Hematopoietic multipotent progenitor cell treated with erythropoietin and hydrocortisone succinate and interleukin-3 and kit ligand, for 17 days (in vitro differentiated cells): Measurements from ENCODE around the gene TFDP2.
"Not testable (repeated sequence)": the region's sequence is repeated elsewhere in the genome, so short reads cannot be mapped to it uniquely, and the experiment has no call there.

Experiments used
- DNase-seq: peaks from one replicate; pipeline ENCODE4 v3.0.0-alpha.2; 2015; ENCODE audit warnings: low spot score

TFDP2 gene

DNA sequence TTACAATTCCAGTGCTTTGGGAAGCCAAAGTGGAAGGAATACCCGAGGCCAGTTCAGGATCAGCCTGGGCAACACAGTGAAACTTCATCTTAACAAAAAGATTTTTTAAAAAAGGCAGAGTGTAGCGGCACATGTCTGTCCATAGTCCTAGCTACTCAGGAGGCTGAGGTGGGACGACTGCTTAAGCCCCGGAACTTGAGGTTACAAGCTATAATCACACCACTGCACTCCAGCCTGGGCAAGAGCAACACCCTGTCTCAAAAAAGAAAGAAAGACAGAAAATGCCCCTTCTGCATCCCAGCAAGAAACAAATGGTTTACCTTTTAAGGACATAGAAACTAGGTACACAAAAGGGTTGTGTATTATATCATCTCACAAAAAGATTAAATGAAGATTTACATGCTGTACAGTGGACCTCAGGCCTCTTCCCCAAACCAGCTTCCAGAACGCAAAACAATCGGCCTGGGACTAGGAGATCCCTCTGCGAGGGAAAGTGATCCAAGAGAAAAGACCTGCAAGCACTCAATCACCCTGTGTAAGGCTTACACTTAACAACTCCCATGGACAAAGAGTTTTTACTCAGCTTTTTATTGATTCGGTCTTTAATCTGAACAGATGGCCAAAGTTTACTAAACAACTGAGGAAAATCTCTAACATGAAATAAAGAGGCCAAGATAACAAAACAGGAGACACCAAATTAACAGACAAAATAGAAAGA lies 21.2 kb downstream of the TFDP2 start:
- no peak for DNase-seq

DNA sequence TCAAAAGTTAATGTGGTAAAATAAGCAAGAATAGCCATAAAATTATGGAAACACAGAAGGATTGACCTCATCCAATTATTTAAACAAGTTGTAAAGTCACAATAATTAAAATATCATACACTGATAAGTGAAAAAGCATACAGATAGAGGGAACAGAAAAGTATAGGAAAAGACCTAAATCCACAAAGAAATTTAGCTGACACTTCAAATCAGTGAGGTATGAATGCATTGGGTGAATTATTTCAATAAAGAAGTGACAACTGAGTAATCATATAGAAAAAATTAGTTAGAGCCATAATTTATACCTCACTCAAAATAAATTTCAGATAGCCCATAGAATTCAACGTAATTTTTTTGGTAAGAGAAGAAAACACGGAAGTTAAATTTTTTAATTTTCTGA lies 25.1 kb downstream of the TFDP2 start:
- no peak for DNase-seq

DNA sequence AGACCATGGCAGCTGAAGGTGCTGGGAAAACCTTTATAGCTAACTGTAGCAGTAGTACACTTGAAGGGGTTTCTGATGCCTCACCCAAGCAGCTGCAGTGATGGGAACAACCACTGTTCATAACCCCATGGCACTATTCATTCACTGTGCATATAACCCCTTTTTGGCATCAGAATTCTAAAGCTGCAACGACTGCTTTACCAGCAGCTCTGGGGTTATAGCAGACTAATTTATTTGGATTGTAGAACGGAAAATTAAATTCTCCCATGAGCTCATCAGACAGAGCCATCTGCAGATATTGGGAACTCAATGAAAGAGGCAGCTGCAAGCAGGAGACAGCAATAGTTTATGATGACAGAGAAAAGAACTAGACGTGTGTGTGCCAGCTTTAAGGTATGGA lies 28.6 kb downstream of the TFDP2 start:
- no peak for DNase-seq

DNA sequence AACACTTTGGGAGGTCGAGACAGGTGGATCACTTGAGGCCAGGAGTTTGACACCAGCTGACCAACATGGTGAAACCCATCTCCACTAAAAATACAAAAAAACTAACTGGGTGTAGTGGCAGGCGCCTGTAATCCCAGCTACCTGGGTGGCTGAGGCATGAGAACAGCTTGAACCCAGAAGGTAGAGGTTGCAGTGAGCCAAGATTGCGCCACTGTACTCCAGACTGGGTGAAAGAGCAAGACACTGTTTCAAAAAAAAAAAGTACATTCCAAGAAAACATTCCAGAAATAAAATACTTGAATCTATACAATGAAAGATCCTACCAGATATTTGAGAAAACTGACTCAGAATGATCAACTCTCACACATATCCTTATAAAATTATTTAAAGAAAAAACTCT lies 30.4 kb downstream of the TFDP2 start:
- no peak for DNase-seq

DNA sequence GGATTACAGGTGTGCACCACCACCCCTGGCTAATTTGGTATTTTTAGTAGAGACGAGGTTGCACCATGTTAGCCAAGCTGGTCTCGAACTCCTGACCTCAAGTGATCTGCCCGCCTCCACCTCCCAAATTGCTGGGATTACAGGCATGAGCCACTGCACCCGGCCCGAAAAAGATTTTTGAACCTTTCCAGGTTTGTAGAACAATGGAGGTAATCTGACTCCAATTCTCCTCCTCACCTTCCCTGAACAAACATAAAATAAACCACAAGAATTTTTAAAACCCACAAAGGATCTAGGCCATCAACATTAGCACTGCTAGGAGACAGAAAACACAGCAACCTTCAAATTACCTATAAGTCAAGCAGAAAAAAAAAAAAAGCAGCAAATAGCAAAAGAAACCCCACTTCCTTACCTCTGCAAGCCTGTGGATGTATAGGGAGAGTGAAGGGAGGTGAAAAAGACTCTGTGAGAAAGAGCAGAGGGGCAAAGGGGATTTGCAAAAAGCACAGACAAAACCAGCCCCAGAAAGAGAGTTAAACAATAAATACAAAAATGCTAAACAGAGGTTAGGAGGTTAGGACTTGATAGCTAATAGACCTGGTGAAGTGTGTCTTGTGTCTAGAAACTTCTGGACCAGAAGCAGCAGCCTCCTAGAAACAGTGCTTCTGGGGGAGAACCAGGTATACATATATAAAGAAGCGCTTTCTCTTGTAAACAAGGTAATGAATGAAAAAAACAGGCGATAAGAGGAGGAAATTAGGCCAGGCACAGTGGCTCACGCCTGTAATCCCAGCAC lies 32.1 kb downstream of the TFDP2 start:
- DNase-seq = no peak

DNA sequence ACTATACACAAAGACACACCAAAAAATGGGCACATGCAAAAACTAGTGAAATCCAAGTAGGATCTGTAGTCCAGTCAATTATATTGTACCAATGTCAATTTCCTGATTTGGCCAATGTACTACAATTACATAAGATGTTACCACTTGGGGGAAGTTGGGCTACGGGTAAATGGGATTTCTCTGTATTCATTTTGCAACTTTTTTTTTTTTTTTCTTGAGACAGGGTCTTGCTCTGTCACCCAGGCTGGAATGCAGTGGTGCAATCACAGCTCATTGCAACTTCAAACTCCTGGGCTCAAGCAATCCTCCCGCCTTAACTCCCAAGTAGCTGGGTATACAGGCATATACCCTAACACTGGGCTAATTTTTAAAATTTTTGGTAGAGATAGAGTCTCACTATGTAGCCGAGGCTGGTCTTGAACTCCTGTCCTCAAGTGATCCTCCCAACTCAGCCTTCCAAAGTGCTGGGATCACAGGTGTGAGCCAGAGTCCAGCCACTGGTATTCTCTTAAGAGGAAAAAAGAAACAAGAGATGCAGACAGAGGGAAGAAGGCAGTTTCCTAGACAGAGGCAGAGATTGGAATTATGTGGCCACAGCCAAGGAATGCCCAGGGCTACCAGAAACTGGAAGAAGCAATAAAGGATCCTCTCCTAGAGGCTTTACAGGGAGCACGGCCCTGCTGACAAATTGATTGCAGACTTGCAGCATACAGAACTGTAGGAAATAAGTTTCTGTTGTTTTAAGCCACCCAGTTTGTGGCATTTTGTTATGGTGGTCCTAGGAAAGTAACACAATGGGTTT lies 33.3 kb downstream of the TFDP2 start:
- no peak for DNase-seq

DNA sequence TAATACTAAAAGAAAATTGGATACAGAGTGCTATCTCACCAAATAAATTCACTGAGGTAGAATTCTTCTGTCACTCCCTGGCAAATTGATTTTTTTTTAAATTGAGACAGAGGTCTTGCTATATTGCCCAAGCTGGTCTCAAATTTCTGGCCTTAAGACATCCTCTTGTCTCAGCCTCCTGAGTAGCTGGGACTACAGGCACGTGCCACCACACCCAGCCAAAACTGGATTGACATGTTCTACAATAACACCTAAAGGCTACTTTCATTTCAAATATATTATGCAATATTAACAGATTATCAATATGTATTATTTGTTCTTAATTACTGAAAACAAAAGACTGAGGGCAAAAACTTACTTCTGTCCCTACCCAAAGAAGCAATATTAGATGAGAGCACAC lies 36.7 kb downstream of the TFDP2 start:
- DNase-seq = no peak

DNA sequence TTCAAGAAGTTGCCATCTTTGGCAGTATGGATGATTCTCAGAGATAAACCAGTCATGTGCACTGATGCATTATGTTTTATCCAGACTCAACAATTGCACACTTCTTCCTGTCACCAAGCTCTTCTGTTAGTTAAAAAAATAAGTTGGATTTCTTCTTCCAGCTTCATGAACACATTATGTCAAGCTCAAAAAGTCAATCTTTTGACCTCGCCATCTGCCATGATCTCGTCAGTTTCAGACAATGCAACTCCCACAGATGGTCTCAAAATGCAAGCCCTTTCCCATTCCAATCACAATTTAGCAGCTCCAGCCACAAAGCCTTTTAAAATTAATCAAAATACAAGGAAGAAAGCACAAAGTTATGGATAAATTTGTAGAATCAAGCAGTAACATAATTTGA lies 42.8 kb downstream of the TFDP2 start:
- no peak for DNase-seq

DNA sequence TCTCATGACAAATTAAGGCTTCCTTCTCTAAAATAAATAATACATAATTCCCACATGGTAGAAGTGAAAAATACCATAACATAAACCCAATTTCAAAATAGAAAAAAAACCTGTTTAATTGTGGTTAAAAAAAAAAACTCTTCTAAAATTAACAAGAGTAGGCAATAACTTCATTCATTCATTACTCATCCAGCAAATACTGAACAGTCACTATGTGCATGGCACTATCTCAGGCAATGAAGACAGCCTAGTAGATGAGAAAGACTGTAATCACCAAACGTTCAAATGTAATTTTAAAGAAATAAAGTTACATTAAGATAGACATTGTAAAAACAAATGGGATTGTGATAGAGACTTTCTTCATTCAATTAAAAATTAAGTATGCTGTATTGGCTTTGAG lies 43.4 kb downstream of the TFDP2 start:
- no peak for DNase-seq

DNA sequence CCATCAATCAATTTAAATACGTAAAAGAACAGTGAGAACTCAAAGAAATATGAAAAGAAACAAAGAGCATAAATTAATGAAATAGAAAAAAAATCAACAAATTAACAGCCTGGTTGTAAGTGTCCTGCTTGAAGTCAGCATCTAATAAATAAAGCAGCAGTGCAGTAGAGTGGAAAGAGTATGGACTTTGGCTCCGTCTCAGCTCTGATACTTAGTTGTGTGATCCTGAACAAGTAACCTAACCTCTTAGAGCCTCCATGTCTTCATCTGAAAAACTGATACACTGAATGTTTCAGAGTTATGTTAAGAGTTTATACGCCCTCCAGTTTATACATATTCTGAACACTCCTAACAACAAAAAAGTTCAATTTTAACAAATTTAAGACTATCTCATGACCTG lies 44.6 kb downstream of the TFDP2 start:
- no peak for DNase-seq

DNA sequence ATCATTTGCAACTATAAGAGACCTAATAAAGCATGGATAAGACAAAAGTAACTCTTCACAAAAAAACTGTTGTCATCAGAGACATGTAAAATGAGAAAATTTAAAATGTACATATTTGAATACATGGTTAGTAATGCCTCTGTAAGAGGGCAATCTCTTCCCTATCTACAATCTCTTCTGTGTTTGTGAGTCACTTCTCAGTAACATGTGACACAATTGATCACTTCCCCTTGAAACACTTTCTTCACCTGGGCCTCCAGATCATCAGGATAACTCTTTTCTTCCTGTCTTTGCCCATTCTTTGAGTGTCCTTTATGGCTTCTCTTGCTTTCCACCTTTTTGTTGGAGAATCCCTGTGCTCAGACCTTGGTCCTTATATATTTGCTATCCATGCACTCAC lies 50.4 kb downstream of the TFDP2 start:
- no peak for DNase-seq

DNA sequence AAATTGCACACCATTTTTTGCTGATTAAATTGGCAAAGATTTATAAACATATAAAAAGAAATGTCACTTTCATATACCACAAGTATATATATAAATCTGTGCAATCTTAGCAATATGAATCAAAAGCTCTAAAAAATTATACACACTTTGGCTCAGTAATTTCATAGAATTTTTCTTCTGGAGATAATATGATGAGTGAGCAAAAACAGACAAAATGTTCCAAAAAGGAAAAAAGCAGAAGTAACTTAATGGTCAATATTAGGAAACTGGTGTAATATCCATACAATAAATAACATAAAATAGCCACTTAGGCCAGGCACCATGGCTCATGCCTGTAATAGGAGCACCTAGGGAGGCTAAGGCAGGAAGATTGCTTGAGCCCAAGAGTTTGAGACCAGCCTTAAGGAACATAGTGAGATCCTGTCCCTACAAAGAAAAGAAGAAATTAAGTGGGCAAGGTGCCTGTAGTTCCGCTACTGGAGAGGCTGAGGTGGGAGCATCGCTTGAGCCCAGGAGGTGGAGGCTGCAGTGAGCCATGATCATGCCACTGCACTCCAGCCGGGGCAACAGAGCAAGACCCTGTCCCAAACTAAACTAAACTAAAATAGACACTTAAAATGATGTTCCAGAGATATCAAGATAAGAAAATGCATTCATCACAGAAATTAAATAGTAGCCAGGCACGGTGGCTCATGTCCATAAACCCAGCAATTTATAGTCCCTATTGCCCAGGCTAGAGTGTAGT lies 52.1 kb downstream of the TFDP2 start:
- no peak for DNase-seq

DNA sequence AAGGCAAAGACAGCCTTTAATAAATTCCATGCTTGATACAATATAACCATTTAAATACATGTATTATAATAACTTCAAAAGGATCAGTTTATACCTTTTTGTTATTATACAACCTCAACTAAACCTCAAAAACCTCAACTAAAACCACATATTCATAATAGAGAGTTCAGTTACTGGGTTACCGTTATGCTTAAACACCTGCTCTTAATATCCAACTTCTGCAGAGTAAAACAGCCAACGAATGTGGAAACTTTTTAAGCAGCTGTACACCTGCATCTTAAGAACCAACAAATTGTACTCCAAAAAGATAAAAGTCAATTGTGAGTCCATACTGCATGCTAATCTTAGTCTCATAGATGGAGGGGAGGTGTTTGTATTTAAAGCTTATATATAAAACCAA lies 53.5 kb downstream of the TFDP2 start:
- DNase-seq = no peak

DNA sequence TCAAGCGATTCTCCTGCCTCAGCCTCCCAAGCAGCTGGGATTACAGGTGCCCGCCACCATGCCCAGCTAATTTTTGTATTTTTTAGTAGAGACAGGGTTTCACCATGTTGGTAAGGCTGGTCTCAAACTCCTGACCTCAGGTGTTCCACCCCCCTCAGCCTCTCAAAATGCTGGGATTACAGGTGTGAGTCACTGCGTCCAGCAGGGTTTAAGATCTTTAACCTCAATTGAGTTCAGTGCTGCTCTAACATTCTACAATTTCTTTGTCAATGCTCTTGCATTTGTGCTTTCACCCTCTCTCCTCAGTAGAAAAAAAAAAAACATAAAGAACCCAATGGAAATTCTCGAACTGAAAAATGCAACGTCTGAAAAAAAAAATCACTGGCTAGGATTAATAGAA lies 60.4 kb downstream of the TFDP2 start:
- DNase-seq = not testable (repeated sequence)

DNA sequence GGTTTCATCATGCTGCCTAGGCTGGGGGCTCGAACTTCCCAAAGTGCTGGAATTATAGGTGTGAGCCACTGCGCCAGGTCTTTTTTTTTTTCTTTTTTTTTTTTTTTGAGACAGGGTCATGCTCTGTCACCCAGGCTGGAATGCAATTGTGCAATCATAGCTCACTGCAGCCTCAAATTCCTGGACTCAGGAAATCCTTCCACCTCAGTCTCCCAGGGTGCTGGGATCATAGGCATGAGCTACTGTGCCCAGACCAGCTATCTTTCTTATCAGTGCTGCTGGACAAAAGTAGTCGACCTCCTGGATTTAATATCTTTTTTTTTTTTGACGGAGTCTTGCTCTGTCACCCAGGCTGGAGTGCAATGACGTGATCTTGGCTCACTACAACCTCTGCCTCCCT lies 60.8 kb downstream of the TFDP2 start:
- DNase-seq = no peak

DNA sequence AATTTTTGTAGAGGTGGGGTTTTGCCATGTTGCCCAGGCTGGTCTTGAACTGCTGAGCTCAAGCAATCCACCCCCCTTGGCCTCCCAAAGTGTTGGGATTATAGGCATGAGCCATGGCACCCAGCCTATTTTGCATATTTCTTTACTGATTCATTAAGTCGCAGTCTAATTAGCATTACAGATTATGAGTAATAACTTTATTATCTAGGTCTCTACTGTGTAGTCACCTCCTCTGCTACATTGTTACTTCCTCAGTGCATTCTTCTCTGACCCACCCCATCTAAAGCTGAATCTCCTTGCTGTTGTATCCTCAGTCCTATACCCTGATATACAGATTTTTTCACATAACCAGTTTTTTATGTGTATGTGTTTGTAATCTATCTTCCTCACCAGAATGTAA lies 61.7 kb downstream of the TFDP2 start:
- no peak for DNase-seq

DNA sequence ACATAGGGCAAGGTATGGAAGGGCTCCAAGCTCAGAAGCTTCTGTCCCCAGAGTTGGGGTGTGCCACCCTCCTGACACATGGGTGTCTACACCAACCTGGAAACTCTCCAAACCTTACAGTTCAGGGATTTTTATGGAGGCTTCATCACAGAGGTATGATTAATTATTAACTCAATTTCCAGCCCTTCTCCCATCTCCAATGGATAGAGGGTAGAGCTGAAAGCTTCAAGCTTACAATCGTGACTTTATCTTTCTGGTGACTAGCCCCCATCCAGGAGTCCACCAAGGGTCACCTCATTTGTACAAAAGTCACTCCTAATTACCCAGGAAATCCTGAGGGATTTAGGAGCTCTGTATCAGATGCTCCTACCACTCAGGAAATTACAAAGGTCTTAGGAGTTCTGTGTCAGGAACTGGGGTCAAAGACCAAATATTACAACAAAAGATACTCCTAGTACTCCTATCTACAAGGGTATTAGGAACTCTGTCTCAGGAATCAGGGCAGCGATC lies 62.7 kb downstream of the TFDP2 start:
- DNase-seq = no peak

DNA sequence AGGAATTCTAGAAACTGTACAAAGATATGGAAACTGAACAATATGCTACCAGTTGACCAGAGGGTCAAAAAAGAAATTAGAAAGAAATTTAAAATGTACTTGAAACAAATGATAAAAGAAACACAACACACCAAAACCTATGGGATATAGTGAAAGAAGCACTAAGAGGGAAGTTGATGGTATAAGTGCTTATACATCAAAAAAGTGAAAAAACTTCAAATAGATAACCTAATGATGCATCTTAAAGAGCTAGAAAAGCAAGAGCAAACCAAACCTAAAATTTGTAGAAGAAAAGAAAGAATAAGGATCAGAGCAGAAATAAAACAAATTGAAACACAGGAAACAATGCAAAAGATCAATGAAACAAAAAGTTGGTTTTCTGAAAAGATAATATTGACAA lies 68.2 kb downstream of the TFDP2 start:
- no peak for DNase-seq

DNA sequence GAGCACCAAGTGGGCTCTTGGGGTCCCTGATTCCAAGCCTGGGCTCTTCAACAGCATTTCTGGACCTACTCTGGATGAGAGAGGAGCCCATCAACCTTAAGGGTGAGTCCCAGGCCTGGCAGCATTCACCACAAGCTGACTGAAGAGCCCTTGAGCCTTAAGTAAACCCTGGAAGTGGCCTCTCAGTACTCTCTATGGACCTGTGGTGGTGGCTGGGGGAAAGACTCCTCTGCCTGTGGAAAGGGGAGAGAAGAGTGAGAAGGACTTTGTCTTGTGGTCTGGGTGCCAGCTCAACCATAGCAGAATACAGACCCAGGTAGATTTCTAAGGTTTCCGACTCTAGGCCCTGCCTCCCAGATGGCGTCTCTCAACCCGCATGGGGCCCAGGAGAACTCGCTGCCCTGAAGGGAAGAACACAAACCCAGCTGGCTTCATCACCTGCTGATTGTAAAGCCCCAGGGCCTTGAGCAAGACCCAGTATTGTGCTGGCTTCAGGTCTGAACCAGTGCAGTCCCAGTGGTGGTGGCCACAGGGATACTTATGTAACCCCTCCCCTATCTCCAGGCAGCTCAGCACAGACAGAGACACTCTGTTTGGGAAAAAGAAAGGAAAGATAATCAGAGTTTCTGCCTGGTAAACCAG lies 71.4 kb downstream of the TFDP2 start:
- DNase-seq = no peak

DNA sequence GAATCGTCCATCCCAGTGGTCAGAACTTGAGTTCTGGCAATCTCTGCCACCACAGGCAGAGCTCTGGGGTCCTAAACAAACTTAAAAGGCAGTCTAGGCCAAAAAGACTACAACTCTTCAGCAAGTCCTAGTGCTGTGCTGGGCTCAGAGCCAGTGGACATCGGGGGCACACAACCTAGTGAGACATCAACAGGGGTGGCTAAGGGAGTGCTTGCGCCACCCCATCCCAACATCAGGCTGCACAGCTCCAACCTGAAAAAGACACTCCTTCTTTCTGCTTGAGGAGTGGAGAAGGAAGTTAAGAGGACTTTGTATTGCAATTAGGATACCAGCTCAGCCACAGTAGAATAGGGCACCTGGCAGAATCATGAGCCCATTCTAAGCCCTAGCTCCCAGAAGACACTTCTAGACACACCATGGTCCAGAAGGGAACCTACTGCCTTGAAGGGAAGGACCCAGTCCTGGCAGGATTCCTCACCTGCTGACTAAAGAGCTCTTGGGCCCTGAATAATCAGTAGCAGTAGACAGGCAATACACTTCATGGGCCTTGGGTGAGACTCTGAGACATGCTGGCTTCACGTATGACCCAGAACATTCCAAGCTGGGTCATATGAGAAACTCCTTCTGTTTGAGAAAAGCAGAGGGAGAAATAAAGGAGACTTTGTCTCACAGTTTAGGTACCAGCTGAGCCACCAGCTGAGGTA lies 72.0 kb downstream of the TFDP2 start:
- DNase-seq = no peak

DNA sequence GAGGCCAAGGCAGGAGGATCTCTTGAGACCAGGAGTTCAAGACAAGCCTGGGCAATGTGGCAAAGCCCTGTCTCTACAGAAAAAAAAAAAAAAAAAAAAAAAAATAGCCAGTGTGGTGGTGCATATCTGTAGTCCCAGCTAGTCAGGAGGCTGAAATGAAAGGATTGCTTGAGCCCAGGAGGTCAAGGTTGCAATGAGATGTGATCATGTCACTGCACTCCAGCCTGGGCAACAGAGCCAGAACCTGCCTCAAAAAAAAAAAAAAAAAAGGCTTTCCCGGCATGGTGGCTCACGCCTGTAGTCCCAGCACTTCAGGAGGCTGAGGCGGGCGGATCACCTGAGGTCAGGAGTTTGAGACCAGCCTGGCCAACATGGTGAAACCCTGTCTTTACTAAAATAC lies 73.7 kb downstream of the TFDP2 start:
- not testable (repeated sequence) for DNase-seq
